A549 treated with DMSO at 1 μM for 4 hours (cell line): ENCODE measurements around the gene ZBTB38. TPM values are rescaled to one million over a fixed set of nuclear protein-coding genes. Genes with fewer than 3 reads are reported as not detected.

Experiments used
- total RNA-seq: library from RNA; stranded (reverse); fragments of 200-300 nt; extraction: Qiagen RNA extraction; gene quantifications from 5 replicates; pipeline ENCODE4 v1.2.3, GENCODE V29; 2022; ENCODE audit warnings: low read depth

The ZBTB38 gene
- total RNA-seq = 70.2 to 108 TPM (median 97.2 TPM) in 5 replicates

GRCh38 chr3:141368062-141368924 lies at the start of gene ZBTB38:
Gene ZBTB38 (plus strand): TSS chr3:141368504. CDS start chr3:141442389, 73,885 bp downstream.

Other genes with a start within 250 kb of the ZBTB38 start
- 9.7 to 14.0 TPM (median 12.2 TPM) in 5 replicates for gene PXYLP1, start 136.7 kb upstream of the ZBTB38 start, total RNA-seq
- gene RASA2, start 118.5 kb downstream of the ZBTB38 start, total RNA-seq = 7.2 to 13.5 TPM (median 11.1 TPM) in 5 replicates